DMS153 treated with DMSO at 0.1 percent for 48 hours (cell line): Measurements from ENCODE around the gene CCDC172.
"Not testable (repeated sequence)": the region's sequence is repeated elsewhere in the genome, so short reads cannot be mapped to it uniquely, and the experiment has no call there.

Experiments
- DNase-seq: peaks from one replicate; lab custom pipeline; 2025; ENCODE audit not compliant: unreplicated experiment; lab: John Stamatoyannopoulos, UW

The CCDC172 gene

GRCh38 chr10:116331815-116332214 lies 7.6 kb downstream of the CCDC172 start:
- no peak for DNase-seq

- DNase-seq = no peak
These were observed 12.6 kb downstream of the CCDC172 start for GRCh38 chr10:116336866-116337265.

DNA sequence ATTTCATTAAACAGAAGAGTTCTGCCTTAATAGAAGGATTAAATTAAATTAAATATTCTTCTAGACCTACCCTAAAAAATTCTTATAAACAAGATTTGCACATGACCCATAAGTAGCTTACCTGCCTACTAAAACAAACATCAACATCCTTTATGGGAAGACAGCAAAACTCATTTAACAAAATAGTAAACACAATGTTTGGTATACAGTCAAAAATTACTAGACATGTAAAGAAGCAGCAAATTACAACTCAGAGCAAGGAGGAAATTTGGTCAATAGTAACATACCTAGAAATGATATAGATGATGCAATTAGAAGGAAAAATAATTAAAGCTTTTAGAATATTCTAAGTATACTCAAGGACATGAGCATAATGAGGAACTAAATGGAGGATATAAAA lies 27.9 kb downstream of the CCDC172 start:
- no peak for DNase-seq

- no peak for DNase-seq
These were observed 29.6 kb downstream of the CCDC172 start for GRCh38 chr10:116353817-116354216.

GRCh38 chr10:116355341-116355740 lies 31.1 kb downstream of the CCDC172 start:
- DNase-seq = no peak

- DNase-seq = no peak
These were observed 32.6 kb downstream of the CCDC172 start for GRCh38 chr10:116356833-116357232.

DNA sequence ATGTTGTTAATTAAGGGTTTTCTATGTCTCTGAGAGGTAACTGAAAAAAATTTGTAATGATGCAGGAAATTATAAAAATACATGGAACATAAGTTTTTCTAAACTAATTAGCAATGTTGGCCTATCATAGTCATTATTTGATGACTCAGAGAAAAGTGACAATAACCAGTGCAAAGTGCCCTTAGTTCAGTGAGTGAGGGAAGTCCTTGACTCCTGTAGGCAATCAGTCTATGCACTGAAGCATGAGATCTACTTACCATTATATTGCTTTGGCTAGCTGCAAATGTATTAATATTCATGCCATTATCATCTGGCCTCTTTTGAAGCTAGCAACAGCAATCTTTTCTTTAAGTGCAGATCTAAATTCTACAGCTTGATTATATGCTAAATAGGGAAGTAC lies 40.6 kb downstream of the CCDC172 start:
- DNase-seq = no peak

DNA sequence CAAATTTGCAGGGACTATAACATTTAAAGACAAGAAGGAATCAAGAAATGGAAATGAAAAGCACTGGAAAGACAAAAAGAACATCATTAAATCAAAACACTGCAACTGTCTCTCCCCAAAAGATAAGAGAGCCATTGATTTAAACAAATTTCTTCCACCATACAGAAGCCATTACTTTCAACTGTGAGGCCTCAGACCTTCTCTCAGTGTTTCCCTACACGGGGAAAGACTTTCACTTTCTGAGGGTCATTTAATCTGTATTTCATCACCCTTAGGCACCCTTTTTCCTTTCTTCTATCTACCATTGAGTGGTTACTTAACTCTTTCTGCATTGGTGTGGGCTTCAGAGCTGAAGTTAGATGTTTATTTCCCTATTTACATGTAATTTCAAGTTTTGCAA lies 47.5 kb downstream of the CCDC172 start:
- no peak for DNase-seq

DNA sequence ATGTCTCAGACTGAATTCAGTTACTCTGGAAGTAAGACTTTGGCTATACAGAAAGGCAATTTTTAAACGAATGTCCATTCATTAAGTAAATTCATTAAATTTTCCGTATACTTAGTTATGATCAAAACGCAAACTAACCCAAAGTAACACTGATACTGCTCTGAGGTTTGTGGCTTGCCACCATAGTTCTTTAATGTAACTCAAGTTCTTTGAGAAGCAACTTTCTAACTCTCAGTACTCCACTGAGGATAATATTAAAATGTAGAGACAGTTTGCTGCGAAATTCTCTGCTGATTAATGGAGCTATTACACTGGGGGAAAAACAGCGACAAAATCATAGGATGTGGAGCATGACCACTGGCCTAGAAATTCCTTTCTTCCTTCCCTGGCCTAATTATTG lies 58.0 kb downstream of the CCDC172 start:
- no peak for DNase-seq

- DNase-seq = no peak
These were observed 61.1 kb downstream of the CCDC172 start for GRCh38 chr10:116385311-116385710.

- DNase-seq = peak; percentile 8
These were observed 62.0 kb downstream of the CCDC172 start for GRCh38 chr10:116385994-116386809.

GRCh38 chr10:116393246-116393831 lies 69.1 kb downstream of the CCDC172 start:
- not testable (repeated sequence) for DNase-seq

DNA sequence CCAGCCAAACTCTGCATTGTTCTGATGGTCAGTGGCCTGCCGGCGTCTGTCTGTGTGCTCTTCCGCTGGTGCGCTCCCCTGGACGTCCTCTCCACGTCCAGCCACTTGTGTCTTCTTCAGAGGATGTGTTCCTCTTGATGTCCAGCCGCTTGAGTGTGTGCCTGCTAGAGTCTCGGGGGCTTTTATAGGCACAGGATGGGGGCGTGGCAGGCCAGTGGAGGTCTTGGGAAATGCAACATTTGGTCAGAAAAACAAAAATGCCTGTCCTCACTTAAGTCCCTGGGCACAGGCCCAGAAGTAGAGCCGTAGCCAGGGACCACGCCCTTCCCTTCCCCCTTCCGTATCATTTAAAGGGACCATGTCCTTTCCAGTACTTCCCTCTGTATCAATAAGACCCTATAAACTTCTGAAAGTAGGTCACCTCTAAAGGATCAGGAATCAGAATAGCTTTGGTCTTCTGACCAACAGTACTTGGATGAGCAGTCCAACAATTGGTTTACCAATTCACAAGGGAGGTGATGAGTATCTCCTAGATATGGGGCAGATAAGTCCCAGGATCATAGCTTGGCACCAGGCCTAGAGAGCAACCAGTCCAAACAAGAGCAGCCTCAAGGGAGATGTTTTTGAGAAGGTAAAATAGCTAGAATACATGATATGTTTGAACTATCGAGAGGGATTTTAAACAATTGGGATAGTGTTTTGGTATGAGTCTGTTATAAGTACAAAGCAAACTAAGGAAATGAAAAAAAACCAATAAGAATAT lies 71.2 kb downstream of the CCDC172 start:
- no peak for DNase-seq

- DNase-seq = no peak
These were observed 74.0 kb downstream of the CCDC172 start for GRCh38 chr10:116398224-116398623.

GRCh38 chr10:116402858-116403257 lies 78.6 kb downstream of the CCDC172 start:
- DNase-seq = no peak

- DNase-seq = no peak
These were observed 79.5 kb downstream of the CCDC172 start for GRCh38 chr10:116403740-116404250.

- DNase-seq = no peak
These were observed 84.5 kb downstream of the CCDC172 start for GRCh38 chr10:116408719-116409118.

DNA sequence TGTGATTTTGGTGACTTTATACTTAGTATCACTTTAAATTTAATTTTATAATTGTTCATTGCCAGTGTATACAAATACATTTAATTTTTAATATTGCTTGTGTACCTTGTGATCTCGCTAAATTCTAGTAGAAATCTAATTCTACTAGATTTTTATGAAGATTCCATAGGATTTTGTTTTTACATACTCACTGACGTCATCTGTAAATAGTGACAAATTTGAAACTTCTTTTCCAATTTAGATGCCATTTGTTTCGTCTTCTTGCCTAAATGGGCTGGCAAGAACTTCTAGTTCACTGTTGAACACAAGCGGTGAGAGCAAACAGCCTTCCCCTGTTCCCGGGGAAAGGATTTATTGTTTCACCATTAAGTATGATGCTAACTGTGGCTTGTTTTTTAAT lies 86.1 kb downstream of the CCDC172 start:
- no peak for DNase-seq

GRCh38 chr10:116417821-116418220 lies 93.6 kb downstream of the CCDC172 start:
- DNase-seq = no peak

DNA sequence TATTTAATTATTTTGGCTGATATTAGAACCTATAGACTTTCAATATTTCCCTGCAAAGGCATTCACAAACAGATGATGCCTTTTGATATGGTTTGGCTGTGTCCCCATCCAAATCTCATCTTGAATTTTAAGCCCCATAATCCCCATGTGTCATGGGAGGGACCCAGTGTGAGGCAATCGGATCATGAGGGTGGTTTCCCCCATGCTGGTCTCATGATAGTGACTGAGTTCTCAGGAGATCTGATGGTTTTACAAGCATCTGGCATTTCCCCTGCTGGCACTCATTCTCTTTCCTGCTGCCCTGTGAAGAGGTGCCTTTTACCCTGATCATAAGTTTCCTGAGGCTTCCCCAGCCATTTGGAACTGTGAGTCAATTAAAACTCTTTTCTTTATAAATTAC lies 94.1 kb downstream of the CCDC172 start:
- DNase-seq = no peak

- no peak for DNase-seq
These were observed 97.6 kb downstream of the CCDC172 start for GRCh38 chr10:116421815-116422214.

GRCh38 chr10:116427671-116428070 lies 103.4 kb downstream of the CCDC172 start, which contains the start of gene PNLIPRP3:
TSS of gene PNLIPRP3 (plus strand) at chr10:116427847. CDS start at chr10:116428013, 166 bp downstream.
- DNase-seq = no peak
